IPS-15b (cell line): Measurements from ENCODE around the gene DLL1.
A peak's percentile ranks its signal among the peaks of the same experiment; 100 is the strongest.
"Not testable (repeated sequence)": the region's sequence is repeated elsewhere in the genome, so short reads cannot be mapped to it uniquely, and the experiment has no call there.

Experiments
- H3K27me3 ChIP-seq: one replicate; pipeline ENCODE4 v1.6.1; 2013; ENCODE audit warnings: low read length; ENCODE audit not compliant: control insufficient read depth, insufficient read depth
- H3K36me3 ChIP-seq: one replicate; pipeline ENCODE4 v1.6.1; 2013; ENCODE audit warnings: low read length; ENCODE audit not compliant: control insufficient read depth, insufficient read depth
- H3K4me1 ChIP-seq: one replicate; pipeline ENCODE4 v1.6.1; 2013; ENCODE audit warnings: mild to moderate bottlenecking, low read length; ENCODE audit not compliant: control insufficient read depth, insufficient read depth
- H3K4me3 ChIP-seq: one replicate; pipeline ENCODE4 v1.5.1; 2013; ENCODE audit warnings: low read depth, low read length
- H3K9ac ChIP-seq: one replicate; pipeline ENCODE4 v1.6.1; 2013; ENCODE audit warnings: low read depth, mild to moderate bottlenecking, low read length
- H3K9me3 ChIP-seq: one replicate; pipeline ENCODE4 v1.6.1; 2013; ENCODE audit warnings: mild to moderate bottlenecking, low read length; ENCODE audit not compliant: control insufficient read depth, insufficient read depth

The DLL1 gene, protein sequence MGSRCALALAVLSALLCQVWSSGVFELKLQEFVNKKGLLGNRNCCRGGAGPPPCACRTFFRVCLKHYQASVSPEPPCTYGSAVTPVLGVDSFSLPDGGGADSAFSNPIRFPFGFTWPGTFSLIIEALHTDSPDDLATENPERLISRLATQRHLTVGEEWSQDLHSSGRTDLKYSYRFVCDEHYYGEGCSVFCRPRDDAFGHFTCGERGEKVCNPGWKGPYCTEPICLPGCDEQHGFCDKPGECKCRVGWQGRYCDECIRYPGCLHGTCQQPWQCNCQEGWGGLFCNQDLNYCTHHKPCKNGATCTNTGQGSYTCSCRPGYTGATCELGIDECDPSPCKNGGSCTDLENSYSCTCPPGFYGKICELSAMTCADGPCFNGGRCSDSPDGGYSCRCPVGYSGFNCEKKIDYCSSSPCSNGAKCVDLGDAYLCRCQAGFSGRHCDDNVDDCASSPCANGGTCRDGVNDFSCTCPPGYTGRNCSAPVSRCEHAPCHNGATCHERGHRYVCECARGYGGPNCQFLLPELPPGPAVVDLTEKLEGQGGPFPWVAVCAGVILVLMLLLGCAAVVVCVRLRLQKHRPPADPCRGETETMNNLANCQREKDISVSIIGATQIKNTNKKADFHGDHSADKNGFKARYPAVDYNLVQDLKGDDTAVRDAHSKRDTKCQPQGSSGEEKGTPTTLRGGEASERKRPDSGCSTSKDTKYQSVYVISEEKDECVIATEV

GRCh38 chr6:170290296-170291128 is at the start of gene DLL1:
Gene DLL1 (minus strand): TSS chr6:170291078. CDS start chr6:170290139, 939 bp downstream.
- H3K36me3 ChIP-seq, result no peaks in the 10 kb centered on the region
- H3K27me3 ChIP-seq, result peaks cover 74% of the 10 kb centered on the region
- H3K4me1 ChIP-seq, result peaks cover 24% of the 10 kb centered on the region
- no peaks in the 10 kb centered on the region for H3K9me3 ChIP-seq
- H3K4me3 ChIP-seq, result peak within 1 kb of the TSS; percentile 56
- H3K9ac ChIP-seq, result no peak within 1 kb of the TSS

DNA sequence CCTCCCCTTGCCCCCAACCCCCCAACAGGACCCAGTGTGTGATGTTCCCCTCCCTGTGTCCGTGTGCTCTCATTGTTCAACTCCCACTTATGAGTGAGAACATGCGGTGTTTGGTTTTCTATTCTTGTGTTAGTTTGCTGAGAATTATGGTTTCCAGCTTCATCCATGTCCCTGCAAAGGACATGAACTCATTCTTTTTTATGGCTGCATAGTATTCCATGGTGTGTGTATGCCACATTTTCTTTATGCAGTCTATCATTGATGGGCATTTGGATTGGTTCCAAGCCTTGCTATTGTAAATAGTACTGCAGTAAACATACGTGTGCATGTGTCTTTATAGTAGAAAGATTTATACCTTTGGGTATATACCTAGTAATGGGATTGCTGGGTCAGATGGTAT is 44.3 kb upstream of the DLL1 start:
- H3K36me3 ChIP-seq, H3K4me3 ChIP-seq, H3K9me3 ChIP-seq, H3K27me3 ChIP-seq, H3K9ac ChIP-seq, H3K4me1 ChIP-seq: not testable (repeated sequence)

DNA sequence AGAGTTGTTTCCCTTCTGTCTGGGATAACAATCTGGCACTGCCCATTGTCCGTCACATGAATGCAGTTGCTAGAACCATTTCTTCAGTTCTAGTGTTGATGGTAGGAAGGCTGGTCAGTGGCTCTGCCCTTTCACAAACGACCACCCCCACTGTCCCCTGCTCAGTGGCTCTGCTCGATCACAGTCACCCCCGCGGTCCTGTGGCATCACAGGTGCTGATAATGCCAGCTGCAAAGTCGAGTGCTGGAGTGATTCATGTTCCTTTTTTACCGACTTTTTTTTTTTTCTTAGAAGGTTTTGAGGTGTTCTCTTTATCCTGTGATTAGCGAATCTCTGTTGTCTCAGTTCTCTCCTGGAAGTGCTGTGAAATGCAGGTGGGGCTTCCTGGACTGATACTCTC is 38.4 kb upstream of the DLL1 start:
- Histone ChIP-seq H3K9ac (no peak overlapping the region), H3K27me3 (no peaks in the 10 kb centered on the region), H3K4me3 (no peak overlapping the region), H3K4me1 (no peaks in the 10 kb centered on the region), H3K36me3 (no peaks in the 10 kb centered on the region), H3K9me3 (no peaks in the 10 kb centered on the region)

- Histone ChIP-seq H3K4me1 (peaks cover 7% of the 10 kb centered on the region), H3K27me3 (no peaks in the 10 kb centered on the region), H3K4me3 (no peak overlapping the region), H3K9ac (no peak overlapping the region), H3K36me3 (no peaks in the 10 kb centered on the region), H3K9me3 (no peaks in the 10 kb centered on the region)
Observed at GRCh38 chr6:170317718-170318117, 26.8 kb upstream of the DLL1 start.

DNA sequence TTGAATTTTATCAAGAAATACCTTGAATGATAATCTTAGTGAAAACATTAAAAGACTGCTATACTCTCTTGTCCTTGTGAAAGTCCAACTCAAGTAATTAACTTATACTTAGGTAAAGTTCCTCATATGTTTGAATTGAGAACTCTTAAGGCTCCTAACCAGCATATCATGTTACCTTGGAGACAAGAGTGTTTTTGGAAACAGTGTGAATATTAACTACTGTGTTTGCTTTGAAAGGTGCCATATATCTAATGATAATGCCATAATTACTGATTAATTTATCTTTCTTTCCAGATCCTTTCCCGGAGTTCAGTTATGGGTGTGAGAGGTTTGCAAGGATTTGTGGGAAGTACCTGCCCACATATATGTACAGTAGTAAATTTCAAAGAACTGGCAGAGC is 26.2 kb upstream of the DLL1 start:
- H3K9me3 ChIP-seq, result no peaks in the 10 kb centered on the region
- no peak overlapping the region for H3K9ac ChIP-seq
- no peaks in the 10 kb centered on the region for H3K36me3 ChIP-seq

DNA sequence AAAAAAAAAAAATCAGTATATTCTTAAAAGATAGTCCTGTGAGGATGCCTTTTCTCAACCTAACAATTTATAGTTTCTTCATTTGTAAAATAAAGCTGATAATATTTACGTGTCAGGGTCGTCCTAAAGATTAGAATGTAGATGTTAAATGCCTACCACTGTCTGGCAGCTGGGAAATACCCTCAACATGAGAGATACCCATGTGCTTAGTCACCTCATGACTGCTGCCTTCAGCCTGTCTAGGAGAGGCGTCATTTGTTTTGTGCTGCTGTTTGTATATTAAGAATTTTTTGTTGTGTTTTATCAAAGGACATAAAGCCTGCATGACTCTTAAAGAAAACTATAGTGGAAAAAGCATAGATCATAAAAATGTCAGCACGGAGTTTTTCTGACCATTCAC is 25.2 kb upstream of the DLL1 start:
- no peak overlapping the region for H3K9ac ChIP-seq
- H3K4me1 ChIP-seq, result peaks cover 7% of the 10 kb centered on the region
- no peaks in the 10 kb centered on the region for H3K36me3 ChIP-seq
- no peaks in the 10 kb centered on the region for H3K27me3 ChIP-seq
- no peaks in the 10 kb centered on the region for H3K9me3 ChIP-seq
- no peak overlapping the region for H3K4me3 ChIP-seq

More for the DNA sequence above, 26.2 kb upstream of the DLL1 start:
- Histone ChIP-seq H3K4me1 (peaks cover 7% of the 10 kb centered on the region), H3K4me3 (no peak overlapping the region), H3K27me3 (no peaks in the 10 kb centered on the region)

- H3K4me3 ChIP-seq, result no peak overlapping the region
- no peak overlapping the region for H3K9ac ChIP-seq
- H3K27me3 ChIP-seq, result no peaks in the 10 kb centered on the region
- no peaks in the 10 kb centered on the region for H3K9me3 ChIP-seq
- H3K36me3 ChIP-seq, result no peaks in the 10 kb centered on the region
- peaks cover 7% of the 10 kb centered on the region for H3K4me1 ChIP-seq
Observed at GRCh38 chr6:170314983-170315382, 24.1 kb upstream of the DLL1 start.

DNA sequence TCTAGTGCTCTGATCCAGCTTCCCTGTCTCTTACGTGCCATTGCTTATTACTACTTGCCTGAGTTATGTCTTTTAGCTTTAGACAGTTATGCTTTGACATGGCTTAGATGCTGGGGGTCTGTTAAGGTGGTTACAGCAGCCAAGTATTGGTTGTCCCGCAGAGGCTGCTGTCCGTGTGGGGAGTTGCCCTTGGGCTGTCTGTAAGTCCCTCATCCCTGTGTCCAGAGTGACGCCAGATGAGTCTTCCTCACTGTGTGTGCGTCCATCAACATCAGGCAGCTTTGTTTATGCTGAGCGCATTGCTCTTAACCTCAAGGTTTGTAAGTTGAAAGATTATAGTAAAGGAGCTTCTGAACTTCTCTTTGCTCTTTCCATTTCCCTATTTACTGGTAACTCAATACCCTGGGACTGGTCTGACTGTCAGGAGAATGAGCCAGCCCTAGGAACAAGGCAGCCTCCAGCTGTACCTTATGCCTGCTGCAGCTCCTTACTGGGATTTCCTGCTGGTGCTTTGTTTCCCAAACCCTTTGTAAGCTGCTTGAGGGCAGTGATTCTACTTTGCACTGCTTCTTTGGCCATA is 22.9 kb upstream of the DLL1 start:
- H3K27me3 ChIP-seq, result no peaks in the 10 kb centered on the region
- peaks cover 7% of the 10 kb centered on the region for H3K4me1 ChIP-seq
- no peaks in the 10 kb centered on the region for H3K9me3 ChIP-seq
- H3K4me3 ChIP-seq, result no peak overlapping the region
- H3K36me3 ChIP-seq, result no peaks in the 10 kb centered on the region
- no peak overlapping the region for H3K9ac ChIP-seq

DNA sequence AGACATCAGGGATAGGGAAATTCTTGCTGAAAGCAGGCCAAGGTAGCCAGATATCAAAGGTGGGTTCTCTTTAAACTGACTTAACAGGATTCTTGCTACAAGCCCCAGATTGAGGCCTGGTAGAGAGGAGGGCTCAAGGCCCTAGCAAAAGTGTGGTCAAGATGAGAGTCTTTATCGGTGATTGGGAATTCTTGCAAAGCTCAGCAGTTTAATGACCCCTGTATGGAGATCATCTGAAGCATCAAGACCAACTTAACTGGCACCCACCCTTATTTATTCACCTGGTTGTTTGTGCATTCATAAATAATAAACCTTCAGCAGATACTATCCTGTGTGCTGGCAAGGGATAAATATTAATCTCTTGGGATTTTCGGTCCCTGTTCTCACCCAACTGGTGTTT is 22.0 kb upstream of the DLL1 start:
- H3K4me1 ChIP-seq, result peaks cover 7% of the 10 kb centered on the region
- H3K27me3 ChIP-seq, result no peaks in the 10 kb centered on the region
- no peaks in the 10 kb centered on the region for H3K9me3 ChIP-seq
- no peak overlapping the region for H3K4me3 ChIP-seq
- no peak overlapping the region for H3K9ac ChIP-seq
- H3K36me3 ChIP-seq, result no peaks in the 10 kb centered on the region

DNA sequence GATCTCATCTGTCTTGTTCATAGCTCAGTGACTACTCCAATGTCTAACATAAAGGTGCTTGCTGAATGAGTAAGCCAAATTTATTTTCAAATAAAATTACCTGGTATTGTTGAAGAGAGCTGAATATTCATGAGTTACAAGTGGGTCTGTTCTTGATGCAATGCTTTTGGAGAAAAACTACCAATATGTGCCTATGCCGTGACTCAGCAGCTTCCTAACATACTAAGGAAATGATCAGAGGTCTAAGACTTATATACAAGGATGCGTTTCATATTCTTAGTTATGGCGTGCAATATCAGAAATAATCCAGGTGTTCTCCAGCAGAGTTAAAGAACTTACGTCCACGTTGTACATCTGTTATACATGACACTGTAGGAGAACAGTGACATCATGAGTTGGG is 20.8 kb upstream of the DLL1 start:
- Histone ChIP-seq H3K4me1 (peaks cover 7% of the 10 kb centered on the region), H3K4me3 (no peak overlapping the region)

DNA sequence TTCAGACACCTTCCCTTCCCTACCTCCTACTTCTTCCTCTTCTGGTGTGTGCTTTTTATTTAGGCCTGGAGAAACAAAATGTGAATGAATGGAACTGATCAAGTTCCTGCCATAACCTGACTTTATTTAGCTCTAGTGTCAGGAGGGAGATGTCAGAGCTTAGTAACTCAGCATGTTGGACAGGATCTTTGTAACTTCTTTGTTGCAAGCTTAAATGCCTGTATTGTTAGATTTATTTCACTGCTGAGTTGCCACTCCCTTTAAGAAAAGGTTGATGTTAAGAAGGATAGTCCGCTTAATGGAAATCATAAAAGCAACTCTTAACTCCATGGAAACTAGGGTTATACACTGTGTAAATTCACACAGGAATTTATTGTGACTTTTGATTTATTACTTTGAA is 17.9 kb upstream of the DLL1 start:
- H3K9ac ChIP-seq, result no peak overlapping the region
- H3K27me3 ChIP-seq, result peaks cover 19% of the 10 kb centered on the region
- H3K36me3 ChIP-seq, result no peaks in the 10 kb centered on the region
- H3K4me1 ChIP-seq, result peaks cover 2% of the 10 kb centered on the region
- H3K4me3 ChIP-seq, result no peak overlapping the region
- H3K9me3 ChIP-seq, result peaks cover 3% of the 10 kb centered on the region

More for the DNA sequence above, 20.8 kb upstream of the DLL1 start:
- Histone ChIP-seq H3K36me3 (no peaks in the 10 kb centered on the region), H3K9me3 (no peaks in the 10 kb centered on the region), H3K9ac (no peak overlapping the region), H3K27me3 (peaks cover 6% of the 10 kb centered on the region)
